ENCODE measurements around the gene POLR1C. TPM values are rescaled to one million over a fixed set of nuclear protein-coding genes. Genes with fewer than 3 reads are reported as not detected.
A peak's percentile ranks its signal among the peaks of the same experiment; 100 is the strongest.

POLR1C gene
- total RNA-seq, 4 donors from 2014 or later, result 14.7 to 34.3 (median 25.9) TPM

- H3K27me3 ChIP-seq, result peaks cover 0 to 8% (median 0%) of the 10 kb centered on the region in 4 donors
- H3K4me1 ChIP-seq, result peaks cover 13 to 33% (median 23%) of the 10 kb centered on the region in 3 donors
- H3K4me3 ChIP-seq, result no peak overlapping the region
- no peak for DNase-seq
- TF ChIP-seq POLR2A (IDR thresholded peaks at IDR 0.05) (no peak), CTCF (IDR thresholded peaks at IDR 0.05) (no peak)
- no peaks in the 10 kb centered on the region for H3K9me3 ChIP-seq
- intact Hi-C loops (cut with DNase I), result loop anchor here (5.0 kb wide), 1 partner anchor 47 kb away; no protein-coding TSS in a partner anchor
- 63 to 86% methylated on average over 5 of the region's 12 CpGs for WGBS, 2 donors
- H3K36me3 ChIP-seq, result peaks cover 27 to 70% (median 35%) of the 10 kb centered on the region in 3 donors
- peak overlapping the region in 3 of 4 donors; percentile 16 to 39 (median 33) for H3K27ac ChIP-seq
Measured at GRCh38 chr6:43499028-43499815, 17.7 kb upstream of the POLR1C start.

- Histone ChIP-seq H3K4me1 (peaks cover 2 to 23% (median 19%) of the 10 kb centered on the region in 3 donors), H3K4me3 (no peak overlapping the region), H3K27me3 (no peaks in the 10 kb centered on the region), H3K36me3 (peaks cover 37 to 87% (median 39%) of the 10 kb centered on the region in 3 donors), H3K27ac (no peak overlapping the region), H3K9me3 (no peaks in the 10 kb centered on the region)
- TF ChIP-seq CTCF (IDR thresholded peaks at IDR 0.05), result no peak
- TF ChIP-seq POLR2A (IDR thresholded peaks at IDR 0.05), result no peak
- no peak for DNase-seq
- intact Hi-C loops (cut with DNase I), result loop anchor here (10.0 kb wide), 1 partner anchor 236 kb away; no protein-coding TSS in a partner anchor
- WGBS, 2 donors, result 96 to 100% methylated on average over 3 of the region's 3 CpGs
Measured at GRCh38 chr6:43500921-43501320, 16.0 kb upstream of the POLR1C start.

GRCh38 chr6:43502666-43503065 lies 14.2 kb upstream of the POLR1C start:
- peaks cover 0 to 33% (median 9%) of the 10 kb centered on the region in 3 donors for H3K4me1 ChIP-seq
- H3K36me3 ChIP-seq, result peaks cover 37 to 86% (median 38%) of the 10 kb centered on the region in 3 donors
- WGBS, 2 donors, result 67 to 100% methylated on average over 1 to 2 of the region's 4 CpGs
- TF ChIP-seq POLR2A (IDR thresholded peaks at IDR 0.05) (no peak), CTCF (IDR thresholded peaks at IDR 0.05) (no peak)
- no peak for DNase-seq
- no peak overlapping the region for H3K27ac ChIP-seq
- intact Hi-C loops (cut with DNase I), result loop anchor here (10.0 kb wide), 1 partner anchor 238 kb away; no protein-coding TSS in a partner anchor
- H3K4me3 ChIP-seq, result no peak overlapping the region
- no peaks in the 10 kb centered on the region for H3K9me3 ChIP-seq
- H3K27me3 ChIP-seq, result peaks cover 0 to 7% (median 0%) of the 10 kb centered on the region in 4 donors

- no peak for DNase-seq
- Histone ChIP-seq H3K9me3 (no peaks in the 10 kb centered on the region), H3K27ac (no peak overlapping the region), H3K4me3 (no peak overlapping the region), H3K27me3 (peaks cover 0 to 14% (median 0%) of the 10 kb centered on the region in 4 donors), H3K36me3 (peaks cover 35 to 78% (median 37%) of the 10 kb centered on the region in 3 donors), H3K4me1 (peaks cover 0 to 36% (median 9%) of the 10 kb centered on the region in 3 donors)
- WGBS, 2 donors, result 80 to 88% methylated on average over 6 to 8 of the region's 8 CpGs
- intact Hi-C loops (cut with DNase I), result loop anchor here (10.0 kb wide), 1 partner anchor 239 kb away; no protein-coding TSS in a partner anchor
- TF ChIP-seq CTCF (IDR thresholded peaks at IDR 0.05) (no peak), POLR2A (IDR thresholded peaks at IDR 0.05) (no peak)
Measured at GRCh38 chr6:43503443-43503842, 13.4 kb upstream of the POLR1C start.
